Endodermal cell (in vitro differentiated cells): ENCODE data around the gene PSMD1. TPM values are rescaled to one million over a fixed set of nuclear protein-coding genes. Genes with fewer than 3 reads are reported as not detected.
"Not testable (repeated sequence)": the region's sequence is repeated elsewhere in the genome, so short reads cannot be mapped to it uniquely, and the experiment has no call there.

Experiments
- DNase-seq: peaks from one replicate; pipeline ENCODE4 v3.0.0-alpha.2; 2017
- H3K27ac ChIP-seq: 2 replicates; pipeline ENCODE4 v1.5.1; 2013; ENCODE audit warnings: mild to moderate bottlenecking, low read depth, low read length, moderate library complexity
- H3K27me3 ChIP-seq: 2 replicates; pipeline ENCODE4 v1.6.1; 2013; ENCODE audit warnings: mild to moderate bottlenecking, low read length, moderate library complexity; ENCODE audit not compliant: insufficient read depth, control insufficient read depth, poor library complexity, severe bottlenecking
- H3K36me3 ChIP-seq: 2 replicates; pipeline ENCODE4 v1.7.0; 2013; ENCODE audit warnings: mild to moderate bottlenecking, low read length, moderate library complexity; ENCODE audit not compliant: control insufficient read depth, insufficient read depth
- H3K4me1 ChIP-seq: one replicate; pipeline ENCODE4 v1.7.0; 2013; ENCODE audit warnings: low read length; ENCODE audit not compliant: control insufficient read depth, insufficient read depth
- H3K4me3 ChIP-seq: 2 replicates; pipeline ENCODE4 v1.5.1; 2013; ENCODE audit warnings: mild to moderate bottlenecking, low read length, moderate library complexity
- H3K9ac ChIP-seq: 2 replicates; pipeline ENCODE4 v1.6.1; 2013; ENCODE audit warnings: mild to moderate bottlenecking, low read length, moderate library complexity; ENCODE audit not compliant: poor library complexity, severe bottlenecking; ENCODE audit errors: extremely low read depth
- H3K9me3 ChIP-seq: 2 replicates; pipeline ENCODE4 v1.6.1; 2013; ENCODE audit warnings: mild to moderate bottlenecking, low read length, moderate library complexity; ENCODE audit not compliant: control insufficient read depth
- H3K27ac Mint-ChIP-seq: 2 replicates; pipeline ENCODE4 v1.8.0; 2020; ENCODE audit warnings: mixed read lengths
- H3K27me3 Mint-ChIP-seq: 2 replicates; pipeline ENCODE4 v1.8.0; 2021; ENCODE audit warnings: mild to moderate bottlenecking, mixed read lengths; ENCODE audit not compliant: insufficient read depth
- H3K36me3 Mint-ChIP-seq: 2 replicates; pipeline ENCODE4 v1.8.0; 2020; ENCODE audit warnings: low read depth, mixed read lengths
- H3K4me1 Mint-ChIP-seq: 2 replicates; pipeline ENCODE4 v1.8.0; 2020; ENCODE audit warnings: mixed read lengths
- H3K4me3 Mint-ChIP-seq: 2 replicates; pipeline ENCODE4 v1.8.0; 2020; ENCODE audit warnings: mild to moderate bottlenecking, moderate library complexity, mixed read lengths
- H3K9me3 Mint-ChIP-seq: 2 replicates; pipeline ENCODE4 v1.8.0; 2020; ENCODE audit warnings: mild to moderate bottlenecking, mixed read lengths
- WGBS, 2 experiments: methylation state at CpG; one replicate each; pipeline versions ENCODE4 v1.1.5 to v1.1.7; 2013; ENCODE audit warnings: missing lambda C conversion rate in 2 of 2, mixed read lengths in 1 of 2; ENCODE audit not compliant: insufficient coverage in 1 of 2, insufficient read length in 1 of 2; 5-methylcytosine and 5-hydroxymethylcytosine counted together
- total RNA-seq, 2 donors: library from RNA; stranded (reverse); fragmentation: NEBNext Ultra II Directional in 1 of 2; extraction: Animal tissue kit (Norgen Biotek cat#: 25700) in 1 of 2; gene quantifications; 2 replicates in 1 of 2; 3 replicates in 1 of 2; pipeline ENCODE4 v1.2.1, GENCODE V29; 2021
- TF ChIP-seq, protein P1 (sequence below): fragments of 200-600 bp; sonication (generic); conservative IDR thresholded peaks from 2 replicates; pipeline ENCODE4 v1.5.0; 2021; ENCODE audit warnings: antibody characterized with exemption, mild to moderate bottlenecking

The PSMD1 gene
- total RNA-seq, 2 donors from 2014 or later: 148 to 158 TPM

DNA sequence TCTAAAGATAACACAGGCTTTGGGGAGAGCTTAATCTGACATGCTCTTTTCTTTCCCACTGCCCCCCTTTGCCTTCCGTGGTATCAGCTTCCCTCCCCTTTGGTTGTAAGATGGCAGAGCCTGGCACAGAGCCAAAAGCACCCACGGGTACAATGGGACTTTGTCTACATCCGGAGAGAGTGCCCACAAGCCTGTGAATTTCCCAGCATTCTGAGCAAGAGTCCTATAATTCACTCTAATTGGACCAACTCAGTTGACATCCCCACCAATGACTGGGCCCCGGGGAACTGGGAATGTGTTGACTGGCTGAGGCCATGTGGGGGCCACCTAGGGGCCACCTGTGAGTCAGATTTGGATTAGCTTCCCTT, 39.5 kb upstream of the PSMD1 start:
- TF ChIP-seq, protein P1, sequence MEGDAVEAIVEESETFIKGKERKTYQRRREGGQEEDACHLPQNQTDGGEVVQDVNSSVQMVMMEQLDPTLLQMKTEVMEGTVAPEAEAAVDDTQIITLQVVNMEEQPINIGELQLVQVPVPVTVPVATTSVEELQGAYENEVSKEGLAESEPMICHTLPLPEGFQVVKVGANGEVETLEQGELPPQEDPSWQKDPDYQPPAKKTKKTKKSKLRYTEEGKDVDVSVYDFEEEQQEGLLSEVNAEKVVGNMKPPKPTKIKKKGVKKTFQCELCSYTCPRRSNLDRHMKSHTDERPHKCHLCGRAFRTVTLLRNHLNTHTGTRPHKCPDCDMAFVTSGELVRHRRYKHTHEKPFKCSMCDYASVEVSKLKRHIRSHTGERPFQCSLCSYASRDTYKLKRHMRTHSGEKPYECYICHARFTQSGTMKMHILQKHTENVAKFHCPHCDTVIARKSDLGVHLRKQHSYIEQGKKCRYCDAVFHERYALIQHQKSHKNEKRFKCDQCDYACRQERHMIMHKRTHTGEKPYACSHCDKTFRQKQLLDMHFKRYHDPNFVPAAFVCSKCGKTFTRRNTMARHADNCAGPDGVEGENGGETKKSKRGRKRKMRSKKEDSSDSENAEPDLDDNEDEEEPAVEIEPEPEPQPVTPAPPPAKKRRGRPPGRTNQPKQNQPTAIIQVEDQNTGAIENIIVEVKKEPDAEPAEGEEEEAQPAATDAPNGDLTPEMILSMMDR: no peak
- Histone ChIP-seq H3K9ac (no peak overlapping the region), H3K4me1 (peaks cover 3% of the 10 kb centered on the region), H3K36me3 (no peaks in the 10 kb centered on the region), H3K27me3 (no peaks in the 10 kb centered on the region), H3K27ac (no peak overlapping the region), H3K9me3 (no peaks in the 10 kb centered on the region), H3K4me3 (no peak overlapping the region)
- Mint-ChIP-seq H3K27me3 (peaks cover 7% of the 10 kb centered on the region), H3K4me3 (no peak overlapping the region), H3K9me3 (peaks cover 6% of the 10 kb centered on the region), H3K27ac (no peak overlapping the region), H3K36me3 (peaks cover 2% of the 10 kb centered on the region), H3K4me1 (no peaks in the 10 kb centered on the region)
- DNase-seq: no peak
- 83% methylated on average over 4 of the region's 4 CpGs; no CpG with 5 or more reads in 1 of the 2 experiments for WGBS, 2 experiments

DNA sequence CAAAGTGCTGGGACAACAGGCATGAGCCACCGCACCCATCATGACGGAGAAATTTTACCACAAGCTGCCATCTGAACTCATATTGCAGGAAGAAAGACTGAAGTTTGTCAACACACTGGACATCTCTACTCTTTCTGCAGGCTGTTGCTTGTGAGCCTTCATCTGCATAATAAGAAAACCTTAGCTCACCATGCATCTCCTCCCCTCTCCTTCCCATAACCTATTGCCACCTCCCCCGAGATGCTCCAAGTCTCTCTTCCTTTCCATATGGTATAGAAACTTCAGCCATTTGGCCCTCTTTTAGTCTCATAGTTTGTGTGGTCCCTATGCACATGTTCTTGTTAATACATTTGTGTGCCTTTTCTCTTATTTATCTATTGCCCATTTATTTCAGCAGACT, 38.5 kb upstream of the PSMD1 start:
- no peak for DNase-seq
- H3K4me3 Mint-ChIP-seq: no peak overlapping the region
- Histone ChIP-seq H3K27ac (no peak overlapping the region), H3K9me3 (no peaks in the 10 kb centered on the region), H3K36me3 (no peaks in the 10 kb centered on the region), H3K4me1 (peaks cover 3% of the 10 kb centered on the region), H3K27me3 (no peaks in the 10 kb centered on the region), H3K9ac (no peak overlapping the region), H3K4me3 (no peak overlapping the region)
- peaks cover 5% of the 10 kb centered on the region for H3K27me3 Mint-ChIP-seq
- H3K4me1 Mint-ChIP-seq: no peaks in the 10 kb centered on the region
- 94 to 100% methylated on average over 2 to 3 of the region's 3 CpGs for WGBS, 2 experiments
- H3K36me3 Mint-ChIP-seq: peaks cover 2% of the 10 kb centered on the region
- no peak overlapping the region for H3K27ac Mint-ChIP-seq
- TF ChIP-seq, protein P1: no peak
- H3K9me3 Mint-ChIP-seq: peaks cover 6% of the 10 kb centered on the region

DNA sequence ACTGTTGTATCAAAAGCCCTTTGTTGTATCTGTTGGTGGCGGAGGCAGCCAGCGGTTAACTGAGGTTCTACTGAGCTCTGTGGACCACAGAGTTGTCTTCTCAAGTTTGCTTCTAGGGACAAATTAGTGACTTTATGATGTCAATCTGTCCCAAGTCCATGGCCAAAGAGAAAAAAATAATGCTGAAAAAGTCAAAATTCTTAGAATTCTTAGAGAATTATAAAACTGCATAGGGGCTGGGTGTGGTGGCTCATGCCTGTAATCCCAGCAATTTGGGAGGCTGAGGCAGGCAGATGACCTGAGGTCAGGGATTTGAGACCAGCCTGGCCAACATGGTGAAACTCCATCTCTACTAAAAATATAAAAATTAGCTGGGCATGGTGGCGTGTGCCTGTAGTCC, 31.6 kb upstream of the PSMD1 start:
- not testable (repeated sequence) for H3K36me3 ChIP-seq, H3K27ac ChIP-seq, H3K9me3 ChIP-seq, H3K4me3 Mint-ChIP-seq, H3K9ac ChIP-seq, H3K27me3 ChIP-seq, H3K9me3 Mint-ChIP-seq, H3K4me1 Mint-ChIP-seq, H3K27me3 Mint-ChIP-seq, DNase-seq, H3K27ac Mint-ChIP-seq, H3K4me1 ChIP-seq, H3K4me3 ChIP-seq, H3K36me3 Mint-ChIP-seq
- WGBS, 2 experiments: 96 to 99% methylated on average over 2 to 3 of the region's 3 CpGs

DNA sequence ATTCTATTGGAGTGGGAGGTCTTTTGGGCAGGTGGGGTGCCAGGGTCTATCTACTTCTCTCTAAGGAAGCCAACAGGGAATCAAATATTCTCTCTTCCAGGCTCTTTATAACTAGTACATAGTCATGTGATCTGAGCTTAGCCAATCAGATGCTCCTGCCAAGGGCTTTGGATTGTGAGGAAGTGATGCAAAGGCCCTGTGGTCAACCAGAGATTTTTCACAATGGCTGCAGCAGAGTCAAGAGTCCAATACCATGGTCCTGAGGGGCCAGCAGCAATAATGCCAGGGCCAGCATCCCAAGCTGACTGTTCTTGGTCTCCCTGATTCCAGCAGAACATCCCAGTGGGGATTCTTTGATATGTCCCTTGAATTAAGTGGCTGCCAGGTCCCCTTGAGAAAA, 27.8 kb upstream of the PSMD1 start:
- TF ChIP-seq, protein P1: no peak
- H3K27ac Mint-ChIP-seq: no peak overlapping the region
- H3K9me3 ChIP-seq: no peaks in the 10 kb centered on the region
- H3K9ac ChIP-seq: no peak overlapping the region
- no peaks in the 10 kb centered on the region for H3K4me1 ChIP-seq
- no peak overlapping the region for H3K27ac ChIP-seq
- no peak for DNase-seq
- no peak overlapping the region for H3K4me3 Mint-ChIP-seq
- H3K27me3 ChIP-seq: peaks cover 20% of the 10 kb centered on the region
- H3K36me3 ChIP-seq: no peaks in the 10 kb centered on the region
- peaks cover 4% of the 10 kb centered on the region for H3K4me1 Mint-ChIP-seq
- no peak overlapping the region for H3K4me3 ChIP-seq
- no peaks in the 10 kb centered on the region for H3K36me3 Mint-ChIP-seq
- H3K27me3 Mint-ChIP-seq: peaks cover 24% of the 10 kb centered on the region
- H3K9me3 Mint-ChIP-seq: no peaks in the 10 kb centered on the region
